ENCODE data around the gene DDX6. TPM values are rescaled to one million over a fixed set of nuclear protein-coding genes. Genes with fewer than 3 reads are reported as not detected.
A peak's percentile ranks its signal among the peaks of the same experiment; 100 is the strongest.

DDX6 gene
- total RNA-seq, 4 donors from 2014 or later = 65.0 to 95.7 (median 93.0) TPM

DNA sequence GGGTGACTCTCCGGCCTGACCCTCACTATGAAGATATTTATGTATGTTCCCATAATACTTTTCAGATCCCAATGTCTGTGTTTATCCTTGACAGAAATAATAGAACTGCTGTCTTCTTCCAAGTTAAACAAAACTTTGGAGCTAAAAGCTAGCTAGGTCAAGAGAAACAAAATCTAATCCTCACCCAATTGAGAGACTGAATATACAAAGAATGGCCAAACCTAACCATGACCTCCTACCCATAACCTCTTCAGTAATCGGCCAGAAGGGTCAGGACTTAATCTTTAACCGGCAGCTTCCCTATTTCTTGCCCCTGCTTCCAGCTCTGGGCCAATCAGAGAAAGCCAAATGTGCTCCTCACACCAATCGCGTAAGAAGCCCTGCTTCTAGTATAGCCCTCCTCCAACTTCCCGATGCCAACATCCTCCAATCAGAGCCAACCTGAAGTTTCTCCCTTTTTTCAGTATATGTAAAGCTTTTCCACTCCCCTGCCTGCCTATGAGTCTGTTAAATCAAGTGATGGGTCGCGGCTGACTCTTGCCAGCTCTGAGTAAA lies 1.7 kb upstream of the DDX6 start:
- peak overlapping the region; percentile 96 to 100 (median 99) for H3K27ac ChIP-seq
- H3K27me3 ChIP-seq = no peaks in the 10 kb centered on the region
- H3K4me3 ChIP-seq = peak overlapping the region; percentile 79 to 98 (median 82)
- peaks cover 0 to 12% (median 2%) of the 10 kb centered on the region in 4 donors for H3K4me1 ChIP-seq
- H3K9me3 ChIP-seq = no peaks in the 10 kb centered on the region
- peak in 2 of 3 donors; percentile 82 to 92 for DNase-seq
- peak; percentile 39 to 80 for TF ChIP-seq POLR2A (IDR thresholded peaks at IDR 0.05)
- TF ChIP-seq, protein P1, sequence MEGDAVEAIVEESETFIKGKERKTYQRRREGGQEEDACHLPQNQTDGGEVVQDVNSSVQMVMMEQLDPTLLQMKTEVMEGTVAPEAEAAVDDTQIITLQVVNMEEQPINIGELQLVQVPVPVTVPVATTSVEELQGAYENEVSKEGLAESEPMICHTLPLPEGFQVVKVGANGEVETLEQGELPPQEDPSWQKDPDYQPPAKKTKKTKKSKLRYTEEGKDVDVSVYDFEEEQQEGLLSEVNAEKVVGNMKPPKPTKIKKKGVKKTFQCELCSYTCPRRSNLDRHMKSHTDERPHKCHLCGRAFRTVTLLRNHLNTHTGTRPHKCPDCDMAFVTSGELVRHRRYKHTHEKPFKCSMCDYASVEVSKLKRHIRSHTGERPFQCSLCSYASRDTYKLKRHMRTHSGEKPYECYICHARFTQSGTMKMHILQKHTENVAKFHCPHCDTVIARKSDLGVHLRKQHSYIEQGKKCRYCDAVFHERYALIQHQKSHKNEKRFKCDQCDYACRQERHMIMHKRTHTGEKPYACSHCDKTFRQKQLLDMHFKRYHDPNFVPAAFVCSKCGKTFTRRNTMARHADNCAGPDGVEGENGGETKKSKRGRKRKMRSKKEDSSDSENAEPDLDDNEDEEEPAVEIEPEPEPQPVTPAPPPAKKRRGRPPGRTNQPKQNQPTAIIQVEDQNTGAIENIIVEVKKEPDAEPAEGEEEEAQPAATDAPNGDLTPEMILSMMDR (IDR thresholded peaks at IDR 0.05) = no peak
- no peaks in the 10 kb centered on the region for H3K36me3 ChIP-seq

DNA sequence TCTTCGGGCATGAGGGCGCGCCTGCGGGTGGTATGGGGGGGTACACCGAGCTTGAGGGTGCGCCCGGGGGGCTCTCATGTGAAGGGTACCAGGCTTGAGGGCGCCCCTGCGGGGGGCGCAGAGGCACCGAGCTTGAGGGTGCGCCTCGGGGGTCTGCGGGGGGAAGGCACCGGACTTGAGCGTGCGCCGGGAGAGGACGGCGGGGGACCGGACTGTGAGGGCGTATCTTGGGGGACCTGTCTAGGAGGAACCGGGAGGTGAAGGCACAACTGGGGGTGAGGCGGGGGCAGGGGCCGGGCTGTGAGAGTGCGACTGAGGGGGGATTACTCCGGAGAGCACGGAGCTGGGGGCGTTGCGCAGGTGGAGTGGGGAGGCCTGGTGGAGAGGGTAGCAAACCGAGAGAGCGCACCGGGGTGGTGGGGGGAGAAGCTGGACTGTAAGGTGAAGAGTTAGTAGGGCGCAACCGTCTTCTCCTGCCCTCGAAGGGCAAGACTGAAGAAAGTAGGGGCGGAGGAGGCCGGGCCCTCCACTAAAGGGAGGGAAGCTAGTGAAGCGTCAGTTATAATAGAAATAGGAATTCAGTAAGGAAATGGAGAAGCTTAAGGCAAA lies 1.1 kb upstream of the DDX6 start:
- peak overlapping the region; percentile 96 to 100 (median 99) for H3K27ac ChIP-seq
- no peak for TF ChIP-seq POLR2A (IDR thresholded peaks at IDR 0.05)
- TF ChIP-seq, protein P1 (IDR thresholded peaks at IDR 0.05) = no peak
- peaks cover 0 to 17% (median 5%) of the 10 kb centered on the region in 4 donors for H3K4me1 ChIP-seq
- H3K9me3 ChIP-seq = no peaks in the 10 kb centered on the region
- peak; percentile 53 to 75 (median 63) for DNase-seq
- no peaks in the 10 kb centered on the region for H3K36me3 ChIP-seq
- peak overlapping the region; percentile 79 to 98 (median 82) for H3K4me3 ChIP-seq
- no peaks in the 10 kb centered on the region for H3K27me3 ChIP-seq

DNA sequence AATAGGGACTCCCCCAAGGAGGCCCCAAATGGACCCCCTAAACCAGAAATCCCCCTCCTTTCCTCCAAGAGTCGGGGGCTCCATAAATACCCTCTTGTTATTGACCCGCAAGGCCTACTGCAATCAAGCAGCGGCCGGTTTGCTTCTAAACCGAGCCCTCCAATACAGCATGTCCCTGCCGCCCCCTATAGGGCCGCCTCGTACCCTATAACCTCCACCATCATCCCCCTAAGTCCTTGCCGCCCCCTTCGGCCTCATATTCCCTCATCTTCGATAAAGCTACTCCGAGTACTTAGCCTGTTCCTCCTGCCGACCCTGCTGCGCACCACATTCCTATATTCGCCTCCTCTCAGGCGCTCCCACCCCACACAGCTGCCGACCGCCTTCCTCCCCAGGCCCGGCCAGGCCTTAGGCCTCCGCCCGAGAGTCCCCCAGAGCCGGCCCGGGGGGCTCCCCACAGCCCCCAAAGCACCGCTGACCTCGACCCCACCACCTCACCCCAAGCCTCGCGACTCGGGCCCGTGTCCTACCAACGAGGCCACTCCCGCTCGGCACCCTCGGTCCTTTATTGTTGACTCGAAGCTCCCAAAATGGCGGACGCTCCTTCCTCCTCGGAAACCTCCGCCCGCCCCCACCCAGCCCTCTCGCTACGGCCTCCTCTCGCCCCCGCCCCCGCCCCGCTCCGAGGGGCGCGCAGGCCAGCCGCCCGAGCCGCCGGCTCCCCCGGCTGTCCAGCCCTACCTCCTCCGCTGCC lies 430 bp downstream of the DDX6 start:
- no peaks in the 10 kb centered on the region for H3K27me3 ChIP-seq
- peak overlapping the region; percentile 79 to 98 (median 82) for H3K4me3 ChIP-seq
- no peaks in the 10 kb centered on the region for H3K9me3 ChIP-seq
- DNase-seq = peak in 2 of 3 donors; percentile 75 to 86
- peak overlapping the region; percentile 96 to 100 (median 99) for H3K27ac ChIP-seq
- TF ChIP-seq POLR2A (IDR thresholded peaks at IDR 0.05) = peak in 1 of 2 donors; percentile 13
- TF ChIP-seq, protein P1 (IDR thresholded peaks at IDR 0.05) = peak in 5 of 6 experiments; percentile 26 to 36 (median 34)
- H3K4me1 ChIP-seq = peaks cover 0 to 32% (median 9%) of the 10 kb centered on the region in 4 donors
- peaks cover 0 to 3% (median 0%) of the 10 kb centered on the region in 3 donors for H3K36me3 ChIP-seq

DNA sequence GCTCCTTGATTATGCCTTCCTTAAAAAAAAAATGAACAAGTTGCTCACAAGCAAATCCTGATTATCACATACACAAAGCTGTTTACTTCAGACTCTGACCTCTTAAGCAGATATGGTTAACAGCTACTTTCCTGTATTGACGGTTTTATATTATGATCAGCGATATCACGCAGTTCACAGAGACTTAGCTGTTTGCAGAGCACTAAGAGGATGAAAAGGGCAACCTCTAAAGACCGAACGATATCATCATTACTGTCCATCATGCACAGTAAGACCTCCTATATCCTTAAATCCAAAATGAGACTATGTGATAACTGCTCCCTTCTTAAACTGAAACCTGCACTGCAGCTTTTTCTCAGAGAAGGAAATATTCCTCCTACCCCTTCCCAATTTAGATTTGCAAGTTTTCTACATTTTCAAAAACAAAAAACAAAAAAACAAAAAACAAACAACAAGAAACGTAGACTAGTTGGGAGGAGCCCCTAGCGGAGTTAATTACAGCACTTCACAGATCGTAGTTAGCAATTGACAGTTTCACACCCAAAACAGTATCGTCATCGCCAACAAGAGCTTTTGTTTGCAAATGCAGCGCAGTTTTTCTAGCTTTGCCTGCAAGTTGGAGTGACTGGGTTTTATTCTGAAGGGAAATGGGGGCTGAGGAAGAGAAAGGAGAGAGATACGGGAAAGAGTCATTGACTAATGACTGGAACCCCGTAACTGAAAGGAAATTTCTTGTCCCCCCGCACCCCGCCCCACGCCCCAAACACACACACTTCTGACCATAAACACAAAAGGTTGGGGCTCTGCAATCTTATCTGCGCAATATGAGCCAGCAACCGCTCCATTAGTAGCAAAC lies 1.2 kb downstream of the DDX6 start:
- Histone ChIP-seq H3K4me3 (peak overlapping the region; percentile 79 to 98 (median 82)), H3K4me1 (peaks cover 0 to 37% (median 9%) of the 10 kb centered on the region in 4 donors), H3K27me3 (no peaks in the 10 kb centered on the region), H3K36me3 (peaks cover 0 to 12% (median 0%) of the 10 kb centered on the region in 3 donors), H3K9me3 (no peaks in the 10 kb centered on the region), H3K27ac (peak overlapping the region; percentile 96 to 100 (median 99))
- TF ChIP-seq, protein P1 (IDR thresholded peaks at IDR 0.05) = peak in 1 of 6 experiments; percentile 39
- TF ChIP-seq POLR2A (IDR thresholded peaks at IDR 0.05) = peak; percentile 64 to 70
- peak in 1 of 3 donors; percentile 26 for DNase-seq

DNA sequence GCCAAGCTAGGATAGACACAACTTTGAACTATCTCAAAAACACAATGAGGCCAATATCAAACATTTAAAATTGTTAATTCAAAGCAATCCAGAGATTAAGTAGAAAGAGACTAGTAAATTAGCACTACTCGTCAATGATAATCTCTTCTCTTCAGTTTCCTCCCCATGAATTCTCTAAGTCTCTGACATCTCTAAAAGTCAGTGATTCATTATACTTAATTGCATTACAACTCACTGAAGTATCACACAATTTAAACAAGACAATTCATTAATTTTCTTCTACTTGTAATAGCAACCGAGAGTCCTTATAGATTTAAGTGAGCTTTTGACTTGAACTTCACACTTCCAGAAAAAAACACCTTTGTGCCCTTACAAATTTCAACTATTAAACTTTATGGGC lies 4.3 kb downstream of the DDX6 start:
- Histone ChIP-seq H3K36me3 (peaks cover 0 to 38% (median 0%) of the 10 kb centered on the region in 3 donors), H3K9me3 (no peaks in the 10 kb centered on the region), H3K27ac (no peak overlapping the region), H3K4me1 (peaks cover 0 to 53% (median 12%) of the 10 kb centered on the region in 4 donors), H3K4me3 (no peak overlapping the region), H3K27me3 (no peaks in the 10 kb centered on the region)
- TF ChIP-seq, protein P1 (IDR thresholded peaks at IDR 0.05) = no peak
- no peak for TF ChIP-seq POLR2A (IDR thresholded peaks at IDR 0.05)
- DNase-seq = no peak
